GM21717 (cell line): Measurements from ENCODE around the gene MT1G.
"Not testable (repeated sequence)": the region's sequence is repeated elsewhere in the genome, so short reads cannot be mapped to it uniquely, and the experiment has no call there.

Source experiments
- ATAC-seq: cut with Tn5 transposase; IDR thresholded peaks from one replicate; pipeline ENCODE4 v1.9.1; 2021; ENCODE audit warnings: mild to moderate bottlenecking, moderate library complexity; ENCODE audit not compliant: unreplicated experiment

MT1G gene

GRCh38 chr16:56637814-56638750 is 29.8 kb downstream of the MT1G start, which contains the start of gene MT1A:
Gene MT1A (plus strand): TSS chr16:56638666. CDS start chr16:56638739, 73 bp downstream.
- no peak for ATAC-seq

DNA sequence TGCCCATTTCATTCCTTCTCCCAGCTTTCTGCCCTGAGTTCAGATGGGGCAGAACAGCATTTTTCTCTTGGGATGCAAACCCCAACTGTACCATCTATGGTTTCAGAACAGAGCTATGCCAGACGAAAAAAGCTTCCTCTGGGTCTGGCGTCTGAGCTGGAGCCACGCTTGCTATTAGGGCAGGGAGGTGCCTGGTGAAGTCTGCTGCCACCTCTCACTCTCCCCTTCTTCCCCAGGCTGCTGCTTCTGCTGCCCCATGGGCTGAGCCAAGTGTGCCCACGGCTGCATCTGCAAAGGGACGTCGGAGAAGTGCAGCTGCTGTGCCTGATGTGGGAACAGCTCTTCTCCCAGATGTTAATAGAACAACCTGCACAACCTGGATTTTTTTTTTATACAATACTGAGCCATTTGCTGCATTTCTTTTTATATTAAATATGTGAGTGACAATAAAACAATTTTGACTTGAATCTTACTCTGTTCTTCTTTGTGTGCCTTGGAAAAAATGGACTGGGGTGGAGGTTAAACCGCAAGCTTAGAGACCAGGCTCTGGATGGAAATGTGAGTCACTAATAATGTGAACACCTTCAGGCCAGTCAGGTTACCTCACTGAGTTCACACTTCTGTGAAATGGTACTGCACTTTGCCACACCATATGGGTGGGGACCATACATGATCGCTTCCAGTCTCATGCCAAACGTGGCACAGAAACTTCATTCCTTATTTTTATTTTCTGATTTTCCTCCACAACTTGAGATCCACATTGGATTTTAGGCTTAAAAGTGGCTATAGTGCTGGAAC is 31.1 kb downstream of the MT1G start:
- ATAC-seq = no peak

DNA sequence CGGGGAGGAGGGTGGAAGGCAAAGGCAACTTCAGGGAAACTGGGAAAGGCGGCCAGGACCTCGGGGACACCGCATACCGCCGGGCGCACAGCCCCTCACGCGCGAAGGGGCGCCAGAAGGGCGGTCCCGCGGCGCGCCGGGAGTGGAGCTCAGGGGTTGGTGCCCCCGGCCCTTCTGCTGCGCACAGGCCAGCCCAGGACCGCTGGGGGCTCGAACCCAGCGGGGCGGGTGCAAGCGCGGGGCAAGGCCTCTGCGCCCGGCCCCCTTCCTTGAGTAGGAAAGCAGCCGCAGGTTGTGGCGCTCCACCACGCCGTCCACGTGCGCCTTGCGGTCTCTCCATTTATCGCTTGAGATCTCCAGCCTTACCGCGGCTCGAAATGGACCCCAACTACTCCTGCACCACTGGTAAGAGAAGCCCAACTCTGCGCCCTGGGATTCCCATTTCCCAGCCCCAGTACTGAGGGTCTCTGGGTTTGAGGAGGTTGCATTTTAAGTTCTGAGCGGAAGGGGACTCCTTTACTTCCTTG is 32.4 kb downstream of the MT1G start:
- no peak for ATAC-seq

- ATAC-seq = no peak
These were observed 33.0 kb downstream of the MT1G start for GRCh38 chr16:56634715-56635440.

DNA sequence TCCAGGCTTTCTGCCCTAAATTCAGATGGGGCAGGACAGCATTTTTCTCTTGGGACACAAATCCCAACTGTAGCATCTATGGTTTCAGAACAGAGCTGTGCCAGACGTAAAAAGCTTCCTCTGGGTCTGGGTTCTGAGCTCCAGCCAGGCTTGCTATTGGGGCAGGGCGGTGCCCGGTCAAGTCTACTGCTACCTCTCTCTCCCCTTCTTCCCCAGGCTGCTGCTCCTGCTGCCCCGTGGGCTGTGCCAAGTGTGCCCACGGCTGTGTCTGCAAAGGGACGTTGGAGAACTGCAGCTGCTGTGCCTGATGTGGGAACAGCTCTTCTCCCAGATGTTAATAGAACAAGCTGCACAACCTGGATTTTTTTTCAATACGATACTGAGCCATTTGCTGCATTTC is 34.3 kb downstream of the MT1G start:
- ATAC-seq = no peak

- ATAC-seq = no peak
These were observed 35.0 kb downstream of the MT1G start for GRCh38 chr16:56632848-56633365.

DNA sequence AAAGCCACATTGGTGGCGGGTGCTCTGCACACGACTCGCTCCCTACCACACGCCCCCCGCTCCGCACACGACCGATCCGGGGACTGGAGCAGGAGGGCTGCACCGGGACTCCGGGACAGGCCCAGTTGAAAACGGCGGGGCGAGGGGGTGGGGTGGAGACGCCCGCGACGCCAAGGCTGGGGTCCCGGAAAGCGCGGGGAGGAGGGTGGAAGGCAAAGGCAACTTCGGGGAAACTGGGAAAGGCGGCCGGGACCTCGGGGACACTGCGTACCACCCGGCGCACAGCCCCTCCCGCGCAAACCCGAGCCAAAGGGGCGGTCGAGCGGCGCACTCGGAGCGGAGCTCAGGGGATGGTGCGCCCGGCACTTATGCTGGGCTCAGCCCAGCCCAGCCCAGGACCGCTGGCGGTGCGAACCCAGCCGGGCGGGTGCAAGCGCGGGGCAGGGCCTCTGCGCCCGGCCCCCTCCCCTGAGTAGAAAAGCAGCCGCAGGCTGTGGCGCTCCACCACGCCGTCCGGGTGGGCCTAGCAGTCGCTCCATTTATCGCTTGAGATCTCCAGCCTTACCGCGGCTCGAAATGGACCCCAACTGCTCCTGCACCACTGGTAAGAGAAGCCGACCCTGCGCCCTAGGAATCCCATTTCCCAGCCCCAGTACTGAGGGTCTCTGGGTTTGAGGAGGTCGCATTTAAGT is 35.6 kb downstream of the MT1G start, which contains the start of gene MT1M:
Gene MT1M, plus strand, starts transcription at position 504 of the 692 bp plus-strand sequence. Its CDS starts 73 bp downstream, at position 577.
- ATAC-seq = no peak

- ATAC-seq = no peak
These were observed 36.1 kb downstream of the MT1G start for GRCh38 chr16:56631832-56632155.

DNA sequence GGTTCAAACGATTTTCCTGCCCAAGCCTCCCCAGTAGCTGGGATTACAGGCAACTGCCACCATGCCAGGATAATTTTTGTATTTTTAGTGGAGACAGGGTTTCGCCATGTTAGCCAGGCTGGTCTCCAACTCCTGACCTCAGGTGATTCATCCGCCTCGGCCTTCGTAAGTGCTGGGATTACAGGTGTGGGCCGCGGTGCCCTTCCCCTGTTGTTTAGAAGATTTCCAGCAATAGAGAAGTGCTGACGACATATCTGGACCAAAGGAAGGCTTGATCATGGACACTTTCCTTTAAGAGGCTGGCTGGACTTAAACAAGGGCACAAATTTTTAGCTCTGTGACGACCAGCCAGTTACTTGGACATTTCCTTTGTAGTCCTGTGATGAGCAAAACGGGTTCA is 36.7 kb downstream of the MT1G start:
- no peak for ATAC-seq

- peak; percentile 76 for ATAC-seq
These were observed 37.7 kb downstream of the MT1G start for GRCh38 chr16:56630134-56630533.

- ATAC-seq = no peak
These were observed 38.3 kb downstream of the MT1G start for GRCh38 chr16:56629531-56629930.

- ATAC-seq = no peak
These were observed 39.1 kb downstream of the MT1G start for GRCh38 chr16:56628486-56629350.

DNA sequence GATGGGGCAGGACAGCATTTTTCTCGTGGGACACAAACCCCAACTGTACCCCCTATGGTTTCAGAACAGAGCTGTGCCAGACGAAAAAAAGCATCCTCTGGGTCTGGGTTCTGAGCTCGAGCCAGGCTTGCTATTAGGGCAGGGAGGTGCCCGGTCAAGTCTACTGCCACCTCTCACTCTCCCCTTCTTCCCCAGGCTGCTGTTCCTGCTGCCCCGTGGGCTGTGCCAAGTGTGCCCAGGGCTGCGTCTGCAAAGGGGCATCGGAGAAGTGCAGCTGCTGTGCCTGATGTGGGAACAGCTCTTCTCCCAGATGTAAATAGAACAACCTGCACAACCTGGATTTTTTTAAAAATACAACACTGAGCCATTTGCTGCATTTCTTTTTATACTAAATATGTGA is 41.2 kb downstream of the MT1G start:
- no peak for ATAC-seq

GRCh38 chr16:56625943-56626654 is 41.8 kb downstream of the MT1G start:
- ATAC-seq = no peak

- ATAC-seq = no peak
These were observed 42.5 kb downstream of the MT1G start, which contains the start of gene MT1E for GRCh38 chr16:56625140-56625942. Gene MT1E (plus strand): TSS chr16:56625781. CDS start chr16:56625852, 71 bp downstream.

DNA sequence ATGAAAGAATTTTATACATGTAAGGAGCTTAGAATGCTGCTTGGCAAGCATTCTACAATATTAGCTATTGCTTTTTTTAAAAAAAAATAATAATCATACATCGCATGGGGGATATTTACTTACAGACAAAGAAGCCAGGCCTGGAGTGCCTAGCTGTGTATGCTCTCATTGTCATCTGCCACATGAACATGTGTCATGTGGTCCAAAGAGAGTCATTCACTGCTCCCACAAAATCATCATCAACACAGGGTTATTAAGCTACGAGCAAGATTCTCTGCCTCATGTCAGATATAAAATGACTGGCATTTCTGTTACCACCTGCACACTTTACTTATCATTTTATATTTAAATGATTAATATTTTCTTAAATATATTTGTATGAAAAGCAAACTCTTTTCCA is 44.2 kb downstream of the MT1G start:
- no peak for ATAC-seq

DNA sequence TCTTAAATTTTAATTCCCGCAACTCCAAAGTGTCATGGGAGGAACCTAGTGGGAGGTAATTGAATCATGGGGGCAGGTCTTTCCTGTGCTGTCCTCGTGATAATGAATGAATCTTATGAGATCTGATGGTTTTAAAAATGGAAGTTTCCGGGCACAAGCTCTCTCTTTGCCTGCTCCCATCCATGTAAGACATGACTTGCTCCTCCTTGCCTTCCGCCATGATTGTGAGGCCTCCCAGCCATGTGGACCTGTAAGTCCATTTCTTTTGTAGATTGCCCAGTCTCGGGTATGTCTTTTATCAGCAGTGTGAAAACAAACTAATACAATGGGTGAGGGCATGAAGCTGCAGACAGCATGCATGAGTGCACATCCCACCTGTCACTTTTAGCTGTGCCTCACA is 44.7 kb downstream of the MT1G start:
- not testable (repeated sequence) for ATAC-seq
